Measurements from ENCODE around the gene TPRN.

Gene TPRN

GRCh38 chr9:137170486-137171148 lies 29.9 kb downstream of the TPRN start:
- DNase-seq, result no peak

GRCh38 chr9:137169896-137170358 lies 30.6 kb downstream of the TPRN start, which contains the start of gene LRRC26:
Gene LRRC26 (minus strand): TSS chr9:137170051. CDS start chr9:137169943, 108 bp downstream.
- DNase-seq, result no peak

- DNase-seq, result no peak
These were observed 31.4 kb downstream of the TPRN start for GRCh38 chr9:137168904-137169856.

GRCh38 chr9:137168573-137168903 lies 32.0 kb downstream of the TPRN start:
- DNase-seq, result no peak

GRCh38 chr9:137167747-137168572 lies 32.6 kb downstream of the TPRN start:
- no peak for DNase-seq

- no peak for DNase-seq
These were observed 33.2 kb downstream of the TPRN start for GRCh38 chr9:137167277-137167746.

GRCh38 chr9:137166380-137167229 lies 33.9 kb downstream of the TPRN start:
- no peak for DNase-seq

- DNase-seq, result no peak
These were observed 35.2 kb downstream of the TPRN start for GRCh38 chr9:137165250-137165836.

- no peak for DNase-seq
These were observed 35.9 kb downstream of the TPRN start for GRCh38 chr9:137164370-137165249.

- DNase-seq, result no peak
These were observed 36.7 kb downstream of the TPRN start for GRCh38 chr9:137163805-137164204.

GRCh38 chr9:137163365-137163715 lies 37.2 kb downstream of the TPRN start:
- DNase-seq, result no peak

GRCh38 chr9:137162505-137163364 lies 37.8 kb downstream of the TPRN start:
- DNase-seq, result no peak

GRCh38 chr9:137161558-137162486 lies 38.7 kb downstream of the TPRN start:
- DNase-seq, result no peak

GRCh38 chr9:137160716-137161557 lies 39.6 kb downstream of the TPRN start:
- no peak for DNase-seq

- DNase-seq, result no peak
These were observed 40.5 kb downstream of the TPRN start for GRCh38 chr9:137160054-137160425.

- DNase-seq, result no peak
These were observed 41.2 kb downstream of the TPRN start for GRCh38 chr9:137159105-137160053.
